NCI-H2227 treated with DMSO at 0.1 percent for 48 hours (cell line): ENCODE data around the gene HCAR3.
"Not testable (repeated sequence)": the region's sequence is repeated elsewhere in the genome, so short reads cannot be mapped to it uniquely, and the experiment has no call there.

ENCODE experiments used
- DNase-seq: peaks from one replicate; lab custom pipeline; 2025; lab: John Stamatoyannopoulos, UW

Gene HCAR3

DNA sequence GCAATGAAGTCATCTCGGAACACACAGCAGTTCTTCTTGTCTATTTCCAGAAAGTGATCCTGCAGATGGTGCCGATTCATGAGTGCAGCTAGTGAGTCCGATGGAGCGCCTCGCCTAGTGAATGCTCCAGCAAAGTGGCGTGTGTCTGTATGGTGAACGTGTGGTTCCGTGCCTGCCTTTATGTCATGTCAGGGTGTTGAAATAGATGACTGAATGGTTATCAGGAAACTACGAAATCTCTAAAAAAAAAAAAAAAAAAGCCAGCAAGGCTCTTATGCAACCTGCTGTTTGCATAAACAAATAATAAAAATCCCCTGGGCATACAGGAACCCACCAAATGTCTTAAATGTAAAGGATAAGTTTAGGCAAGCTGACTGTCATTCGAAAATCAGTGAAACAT, at the start of gene HCAR3:
HCAR3 (minus strand) TSS at position 154 of the 400 bp plus-strand sequence; CDS start at position 80, 74 bp downstream.
- DNase-seq: not testable (repeated sequence)

DNA sequence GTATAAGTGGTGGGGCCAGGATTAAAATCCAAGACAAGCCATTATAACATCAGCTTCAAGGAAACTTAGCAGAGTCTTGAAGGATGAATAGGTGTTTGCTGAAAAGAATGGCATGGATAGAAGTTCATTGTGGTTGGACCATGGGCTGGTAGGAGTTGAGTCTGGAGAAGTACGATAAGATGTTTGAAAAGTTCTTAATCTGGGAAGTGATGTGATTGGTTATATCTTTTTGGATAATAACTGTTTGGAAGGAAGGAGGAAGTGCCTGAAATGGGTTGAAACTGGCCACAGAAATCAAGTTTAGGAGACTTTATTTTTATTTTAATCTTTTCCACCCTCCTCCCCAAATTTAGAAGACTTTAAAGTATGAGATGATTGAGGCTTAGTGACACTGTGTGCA, 41.0 kb upstream of the HCAR3 start:
- no peak for DNase-seq

DNA sequence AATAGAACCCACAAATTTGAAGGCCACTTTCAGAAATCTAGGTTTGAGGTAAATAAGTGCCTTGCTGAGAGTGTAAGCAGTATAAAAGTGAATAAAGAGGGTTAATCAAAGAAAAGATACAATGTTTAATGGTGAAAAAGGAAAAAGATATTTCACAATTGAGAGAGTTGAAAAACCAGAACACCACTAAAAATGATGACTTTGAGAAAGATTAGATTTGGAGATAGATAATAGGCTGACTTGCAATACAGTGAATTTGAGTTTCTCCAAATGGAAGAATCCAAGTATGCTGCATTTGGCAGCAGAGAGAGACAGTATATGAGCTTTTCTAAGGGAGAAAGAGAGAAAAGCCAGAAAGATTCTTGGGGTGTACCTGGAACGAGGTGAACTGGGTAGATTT, 38.2 kb upstream of the HCAR3 start:
- no peak for DNase-seq

DNA sequence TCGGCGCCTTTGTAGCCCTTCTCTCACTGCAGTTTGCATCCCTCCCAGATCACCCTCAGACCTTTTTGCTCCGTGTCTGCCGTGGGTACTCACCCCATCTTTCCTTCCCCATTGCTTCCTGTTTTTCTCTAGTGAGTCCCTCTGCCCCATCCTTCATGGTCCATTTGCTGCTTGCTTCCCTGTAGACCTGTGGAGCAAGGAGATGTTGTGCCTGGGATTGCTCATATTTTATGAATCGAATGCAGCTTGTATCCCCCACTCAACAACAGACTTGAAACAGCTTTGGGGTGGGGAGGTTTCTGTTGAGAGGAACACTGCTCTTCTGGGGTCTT, 36.7 kb upstream of the HCAR3 start:
- no peak for DNase-seq

DNA sequence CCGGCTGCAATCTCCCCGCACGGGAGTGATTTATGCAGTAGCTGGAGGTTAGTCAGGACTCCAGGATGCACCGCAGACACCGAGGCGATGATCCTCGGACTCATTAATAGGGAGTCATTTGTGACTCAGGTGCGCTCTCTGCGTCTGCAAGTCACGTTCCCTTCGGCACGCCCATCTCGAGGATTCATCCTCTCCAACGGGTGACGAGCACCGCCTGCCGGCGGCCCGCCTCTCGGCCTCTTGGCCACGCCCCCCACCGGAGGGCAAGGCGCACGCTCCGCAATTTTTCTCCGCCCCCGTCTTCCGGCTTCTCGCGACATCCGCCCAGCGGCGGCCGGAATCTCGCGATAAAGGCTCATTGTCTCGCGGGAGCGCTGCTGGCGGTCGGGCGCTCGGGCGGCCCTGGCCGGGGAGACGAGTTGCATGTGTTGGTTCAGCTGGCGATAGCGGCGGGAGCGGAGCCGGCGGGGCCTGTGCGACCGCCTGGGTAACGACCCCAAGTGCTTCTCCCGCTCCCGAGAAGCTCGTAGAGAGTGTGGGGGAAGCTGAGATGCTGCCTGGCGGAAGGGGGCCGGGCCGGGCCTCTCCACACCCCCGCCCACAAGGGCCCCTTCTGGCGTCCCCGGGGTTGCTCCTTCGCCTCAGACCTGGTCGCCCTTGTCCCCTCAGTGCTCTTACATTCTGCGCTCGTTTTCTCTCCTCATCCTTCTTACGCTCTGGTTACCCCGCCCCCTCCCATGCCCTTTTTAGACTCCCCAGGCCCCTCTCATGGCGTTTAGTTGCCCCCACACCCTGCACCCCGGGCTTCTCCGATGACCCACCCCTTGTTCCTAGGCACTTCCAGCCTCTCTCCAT, 36.1 kb upstream of the HCAR3 start, which contains the start of gene DENR:
DENR (plus strand) TSS at position 361 of the 855 bp plus-strand sequence. CDS start 878 bp downstream, outside the sequence.
- peak; percentile 97 for DNase-seq

DNA sequence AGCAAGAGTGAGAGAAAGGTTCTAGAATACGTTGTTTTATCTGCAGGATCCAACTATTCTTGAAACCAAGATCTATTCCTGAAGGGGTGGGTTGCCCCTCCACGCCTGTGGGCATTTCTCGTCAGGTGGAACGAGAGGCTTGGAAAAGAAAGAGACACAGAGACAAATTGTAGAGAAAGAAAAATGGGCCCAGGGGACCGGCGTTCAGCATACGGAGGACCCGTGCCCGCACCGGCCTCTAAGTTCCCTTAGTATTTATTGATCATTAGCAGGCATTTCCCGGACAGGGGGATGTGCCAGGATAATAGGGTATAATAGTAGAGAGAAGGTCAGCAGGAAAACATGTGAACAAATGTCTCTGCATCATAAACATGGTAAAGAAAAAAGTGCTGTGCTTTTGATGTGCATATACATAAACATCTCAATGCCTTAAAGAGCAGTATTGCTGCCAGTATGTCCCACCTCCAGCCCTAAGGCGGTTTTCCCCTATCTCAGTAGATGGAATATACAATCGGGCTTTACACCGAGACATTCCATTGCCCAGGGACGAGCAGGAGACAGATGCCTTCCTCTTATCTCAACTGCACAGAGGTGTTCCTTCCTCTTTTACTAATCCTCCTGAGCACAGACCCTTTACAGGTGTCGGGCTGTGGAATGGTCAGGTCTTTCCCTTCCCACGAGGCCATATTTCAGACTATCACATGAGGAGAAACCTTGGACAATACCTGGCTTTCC, 34.3 kb upstream of the HCAR3 start:
- DNase-seq: not testable (repeated sequence)

DNA sequence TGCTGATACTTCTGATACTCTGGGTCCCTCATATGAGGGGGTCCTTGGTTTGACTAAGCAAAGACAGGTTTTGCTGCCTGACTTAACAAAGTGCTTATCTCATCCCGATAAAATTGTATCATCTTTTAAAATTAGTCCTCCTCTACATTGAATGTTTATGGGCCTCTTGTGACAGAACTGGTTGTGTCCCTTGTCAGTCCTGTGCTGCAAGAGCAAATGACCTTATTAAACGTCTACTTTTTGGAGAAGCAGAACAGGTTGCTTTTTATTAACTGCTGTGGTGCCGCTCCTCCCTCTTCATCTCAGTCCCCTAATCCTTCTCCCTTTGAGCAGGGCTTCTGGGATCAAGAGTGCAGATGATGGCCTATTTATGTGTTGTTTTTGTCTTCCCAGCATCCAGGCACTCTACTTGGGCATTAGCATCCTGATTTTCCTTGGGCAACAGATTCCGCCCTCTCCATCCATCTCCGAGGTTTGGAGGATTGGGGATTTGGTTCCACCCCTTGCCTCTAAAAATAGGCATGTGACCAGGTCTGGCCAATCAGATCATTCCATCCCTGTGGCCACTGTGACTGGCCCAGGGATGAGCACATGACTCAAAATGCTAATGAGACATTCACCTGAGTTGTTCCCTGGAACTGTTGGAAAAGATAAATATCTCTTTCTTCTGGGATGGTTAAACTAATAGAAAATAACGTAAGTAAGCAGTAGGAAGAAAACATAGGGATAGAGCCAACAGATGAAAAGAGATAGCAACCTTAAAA, 33.1 kb upstream of the HCAR3 start:
- DNase-seq: peak; percentile 87

DNA sequence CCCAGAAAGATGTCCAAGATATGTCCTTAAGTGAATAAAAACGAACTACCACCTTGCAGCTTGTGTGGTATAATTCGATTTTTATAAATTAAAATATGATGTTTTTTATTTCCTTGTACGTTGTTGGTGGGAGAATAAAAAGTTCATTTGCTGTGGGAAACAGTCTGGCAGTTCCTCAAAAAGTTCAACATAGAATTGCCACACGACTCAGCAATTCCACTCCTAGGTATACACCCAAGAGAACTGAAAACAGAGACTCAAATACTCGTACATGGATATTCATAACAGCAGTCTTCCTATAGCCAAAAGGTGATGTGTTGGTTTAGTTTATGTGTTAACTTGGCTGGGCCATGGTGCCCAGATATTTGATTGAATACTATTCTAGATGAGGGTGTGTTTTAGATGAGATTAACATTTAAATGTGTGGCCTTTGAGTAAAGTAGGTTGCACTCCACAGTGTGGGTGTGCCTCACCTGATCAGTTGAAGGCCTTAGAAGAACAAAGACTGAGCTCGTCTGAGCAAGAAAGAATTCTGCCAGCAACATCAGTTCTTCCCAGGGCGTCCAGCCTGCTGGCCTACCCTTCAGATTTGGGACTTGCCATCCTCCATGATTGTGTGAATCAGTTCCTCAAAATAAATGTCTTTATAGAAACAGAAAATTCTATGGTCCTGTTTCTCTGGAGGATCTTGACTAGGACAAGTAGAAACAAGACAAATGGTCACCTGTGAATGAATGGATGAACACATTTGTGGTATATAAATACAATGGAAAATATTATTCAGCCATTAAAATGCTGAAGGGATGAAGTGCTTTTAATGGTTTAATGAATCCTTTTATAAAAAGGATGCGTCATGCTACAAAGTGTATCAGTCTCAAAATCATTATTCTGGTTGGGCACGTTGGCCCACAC, 30.9 kb upstream of the HCAR3 start:
- no peak for DNase-seq

DNA sequence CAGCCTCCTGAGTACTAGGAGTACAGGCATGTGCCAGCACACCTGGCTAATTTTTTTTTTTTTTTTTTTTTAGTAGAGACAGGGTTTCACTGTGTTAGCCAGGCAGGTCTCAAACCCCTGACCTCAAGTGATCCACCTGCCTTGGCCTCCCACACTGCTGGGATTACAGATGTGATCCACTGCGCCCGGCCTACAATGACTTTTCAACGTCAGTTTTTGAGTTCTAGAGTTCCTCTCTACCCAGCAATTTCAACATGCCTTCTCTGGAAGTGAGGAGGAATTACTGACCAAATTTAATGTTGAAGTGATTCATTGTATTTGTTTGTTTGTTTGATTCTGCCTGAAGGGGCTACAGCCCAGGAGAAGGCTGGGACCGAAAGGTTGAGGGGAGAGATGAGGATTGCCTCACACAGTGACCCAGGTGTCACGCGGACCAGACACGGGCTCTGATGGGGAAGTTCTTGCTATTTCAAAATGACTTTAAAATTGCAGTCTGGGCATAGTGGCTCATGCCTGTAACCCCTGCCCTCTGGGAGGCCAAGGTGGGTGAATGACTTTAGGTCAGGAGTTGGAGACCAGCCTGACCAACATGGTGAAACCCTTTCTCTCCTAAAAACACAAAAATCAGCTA, 27.4 kb upstream of the HCAR3 start:
- no peak for DNase-seq

DNA sequence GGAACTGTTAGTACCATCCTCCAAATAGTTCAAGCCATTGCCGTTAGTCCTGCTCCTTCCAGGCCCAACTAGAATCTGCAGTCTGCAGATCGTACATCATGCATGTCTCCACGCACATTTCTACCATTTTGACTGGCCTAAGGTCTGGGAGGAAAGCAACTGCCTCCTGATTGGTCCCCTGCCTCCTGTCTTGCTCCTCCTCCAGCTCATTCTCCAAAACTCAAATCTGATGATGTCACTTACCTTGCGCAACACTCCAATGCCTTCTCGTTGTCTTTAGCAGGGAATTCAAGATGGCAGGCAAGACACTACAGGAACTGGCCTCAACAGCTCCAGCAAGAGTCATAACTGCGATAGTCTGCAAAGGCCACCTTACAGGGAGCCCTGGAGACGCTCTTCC, 23.7 kb upstream of the HCAR3 start:
- DNase-seq: no peak

DNA sequence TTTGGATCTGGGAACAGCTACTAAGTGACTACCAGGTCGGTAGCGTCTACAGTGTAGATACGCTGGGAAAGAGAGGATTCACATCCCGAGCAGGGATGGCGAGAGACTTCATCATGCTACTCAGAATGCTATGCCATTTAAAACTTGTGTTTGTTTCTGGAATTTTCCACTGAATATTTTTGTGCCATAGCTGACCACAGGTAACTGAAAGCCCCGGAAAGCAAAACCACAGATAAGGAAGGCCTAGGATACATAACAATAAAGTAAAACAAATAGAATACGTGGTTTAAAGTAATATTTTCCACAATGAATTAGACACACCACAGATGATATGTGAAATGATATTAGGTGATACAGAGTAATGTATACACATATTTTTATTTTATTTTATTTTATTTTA, 22.0 kb upstream of the HCAR3 start:
- DNase-seq: no peak

DNA sequence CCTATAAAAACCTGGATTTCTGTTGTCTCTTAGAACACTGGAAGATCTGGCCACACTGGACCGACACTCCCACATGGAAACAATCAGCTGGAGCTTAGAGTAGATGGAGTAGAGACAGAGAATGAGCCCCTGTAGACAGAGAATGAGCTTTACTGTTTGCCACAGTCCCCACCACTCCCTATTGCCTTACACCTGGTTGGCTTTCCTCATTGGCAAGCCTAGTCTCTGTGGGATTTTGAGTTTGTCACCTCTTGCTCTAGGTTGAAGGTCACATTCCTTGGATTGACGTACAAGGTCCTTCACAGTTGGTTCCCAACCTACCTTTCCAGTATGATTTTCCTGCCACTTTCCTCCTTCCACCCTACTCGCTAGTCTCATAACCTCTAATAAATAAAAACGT, 16.0 kb upstream of the HCAR3 start:
- DNase-seq: no peak

DNA sequence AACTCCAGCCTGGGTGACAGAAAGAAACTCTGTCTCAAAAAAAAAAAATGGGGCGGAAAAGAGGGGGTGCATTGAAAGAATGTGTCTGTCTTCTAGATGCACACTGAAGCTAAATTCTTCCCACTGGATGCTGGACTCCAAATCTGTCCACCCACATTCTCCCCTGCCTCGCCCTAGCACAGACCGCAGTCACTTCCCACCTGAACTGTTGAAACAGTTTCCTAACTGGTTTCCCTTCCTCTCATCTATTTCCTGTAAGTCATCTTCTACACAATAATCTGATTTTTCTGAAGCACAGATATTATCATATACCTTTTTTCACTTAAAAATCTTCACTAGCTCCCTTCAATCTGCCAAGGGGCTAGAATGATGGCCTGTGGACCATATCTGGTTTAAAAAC, 15.6 kb upstream of the HCAR3 start:
- no peak for DNase-seq

DNA sequence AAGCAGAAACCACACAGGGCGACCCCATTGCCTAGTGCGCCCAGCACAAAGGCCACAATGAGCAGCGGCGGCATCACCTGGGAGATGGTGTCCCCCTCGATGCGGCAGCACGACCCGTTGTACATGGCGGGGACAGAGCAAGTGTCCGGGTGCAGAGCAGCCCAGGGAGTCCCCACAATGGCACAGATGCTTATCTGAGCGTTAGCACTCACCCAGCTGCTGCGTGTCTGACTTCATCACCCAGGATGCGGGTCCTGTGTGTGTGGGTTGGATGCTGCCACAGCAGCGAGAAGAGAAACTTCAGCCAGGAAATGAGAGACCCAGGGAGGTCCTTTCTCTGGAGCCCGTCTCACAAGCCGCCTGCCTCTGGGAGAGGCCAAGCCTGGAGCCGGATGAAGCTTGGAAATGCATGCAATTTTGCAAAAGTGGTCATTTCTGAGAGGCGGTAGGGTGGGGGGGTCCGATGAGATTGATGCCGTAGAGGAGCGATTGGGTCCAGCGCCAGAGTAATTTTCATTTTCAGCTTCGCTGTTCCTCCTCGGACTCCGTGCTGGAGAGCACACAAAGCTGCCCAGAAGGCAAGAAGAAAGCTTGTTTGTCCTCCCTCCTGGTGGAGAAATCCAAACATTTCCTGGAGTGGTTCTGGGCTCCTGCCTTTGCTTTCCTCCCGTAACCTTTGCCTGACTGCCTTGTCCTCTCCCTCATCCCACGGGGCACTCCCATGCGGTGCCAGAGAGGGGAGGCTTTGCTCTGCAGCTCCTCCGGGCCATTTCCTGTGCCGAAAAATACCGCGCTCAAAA, 13.8 kb upstream of the HCAR3 start, which contains the start of gene HCAR1:
HCAR1 (minus strand) TSS at position 630 of the 800 bp plus-strand sequence; CDS start at position 125, 505 bp downstream.
- no peak for DNase-seq

DNA sequence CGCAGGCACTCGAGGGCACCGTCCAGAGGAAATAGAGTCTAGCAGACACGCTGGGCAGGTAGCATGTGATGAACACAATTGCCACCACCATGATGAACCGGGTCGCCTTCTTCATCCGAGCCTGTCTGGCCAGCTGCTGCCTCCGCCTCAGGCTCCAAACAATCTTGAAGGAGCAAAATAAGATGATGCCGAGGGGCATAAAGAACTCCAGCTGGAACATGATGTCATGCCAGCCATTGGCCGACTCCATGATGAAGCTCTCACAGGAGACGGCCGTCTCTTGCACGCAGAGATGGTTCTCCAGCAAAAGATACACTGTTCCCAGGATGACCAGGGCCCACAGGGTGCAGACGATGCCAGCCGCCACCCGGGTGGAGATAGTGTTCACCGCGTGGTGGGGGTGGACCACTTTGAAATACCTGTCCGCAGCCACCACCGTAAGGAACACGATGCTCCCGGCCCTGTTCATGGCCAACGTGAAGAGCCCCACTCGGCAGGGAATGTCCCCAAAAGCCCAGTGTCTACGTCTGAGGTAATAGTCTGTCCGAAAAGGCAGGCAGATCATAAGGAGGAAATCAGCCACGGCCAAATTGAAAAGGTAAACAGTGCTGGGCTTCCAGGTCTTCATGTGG, 13.1 kb upstream of the HCAR3 start:
- DNase-seq: no peak

DNA sequence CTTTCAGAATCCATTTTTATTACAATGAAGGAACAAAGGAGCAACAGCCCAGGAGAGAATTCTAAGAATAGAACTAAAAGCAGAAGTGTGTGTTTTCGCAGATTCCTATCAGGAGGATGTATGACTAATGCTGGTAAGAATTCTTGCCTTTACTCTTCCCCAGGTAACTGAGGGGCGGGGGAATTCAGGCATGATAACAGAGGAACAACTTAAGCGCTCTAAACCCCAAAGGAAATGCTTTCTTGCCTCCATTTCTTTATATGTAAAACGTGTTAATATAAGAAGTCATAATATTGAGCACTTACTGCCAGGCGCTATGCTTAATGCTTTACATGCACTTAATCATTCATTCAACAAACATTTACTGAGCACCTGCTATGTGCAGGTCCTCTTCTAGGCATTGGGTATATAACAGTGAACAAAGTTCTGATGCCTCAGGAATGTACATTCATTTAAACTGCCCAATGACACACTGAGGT, 9.5 kb upstream of the HCAR3 start:
- DNase-seq: no peak

DNA sequence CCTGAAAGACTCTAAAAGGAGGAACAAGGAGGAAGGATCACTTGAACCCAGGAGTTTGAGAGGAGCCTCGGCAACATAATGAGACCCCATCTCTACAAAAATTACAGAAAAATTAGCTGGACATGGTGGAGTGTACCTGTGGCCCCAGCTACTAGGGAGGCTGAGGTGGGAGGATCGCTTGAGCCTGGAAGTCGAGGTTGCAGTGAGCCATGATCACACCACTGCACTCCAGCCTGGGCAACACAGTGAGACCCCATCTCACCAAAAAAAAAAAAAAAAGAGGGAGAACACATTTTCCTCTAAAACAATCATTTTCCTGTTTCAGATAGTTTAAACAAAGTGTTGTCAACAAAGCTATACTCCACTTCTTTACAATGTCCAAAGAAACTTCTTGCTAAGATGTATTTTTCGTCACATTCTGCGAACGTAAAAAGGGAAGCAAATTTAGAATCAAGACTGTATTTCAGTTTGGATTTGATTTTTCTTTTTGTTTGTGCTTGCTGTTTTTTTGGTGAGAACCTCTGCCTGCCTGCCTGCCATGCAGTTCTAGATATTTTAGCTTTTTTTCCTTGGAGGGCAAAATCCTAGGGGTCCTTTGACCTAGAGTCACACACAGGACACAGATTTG, 9.0 kb upstream of the HCAR3 start:
- no peak for DNase-seq

DNA sequence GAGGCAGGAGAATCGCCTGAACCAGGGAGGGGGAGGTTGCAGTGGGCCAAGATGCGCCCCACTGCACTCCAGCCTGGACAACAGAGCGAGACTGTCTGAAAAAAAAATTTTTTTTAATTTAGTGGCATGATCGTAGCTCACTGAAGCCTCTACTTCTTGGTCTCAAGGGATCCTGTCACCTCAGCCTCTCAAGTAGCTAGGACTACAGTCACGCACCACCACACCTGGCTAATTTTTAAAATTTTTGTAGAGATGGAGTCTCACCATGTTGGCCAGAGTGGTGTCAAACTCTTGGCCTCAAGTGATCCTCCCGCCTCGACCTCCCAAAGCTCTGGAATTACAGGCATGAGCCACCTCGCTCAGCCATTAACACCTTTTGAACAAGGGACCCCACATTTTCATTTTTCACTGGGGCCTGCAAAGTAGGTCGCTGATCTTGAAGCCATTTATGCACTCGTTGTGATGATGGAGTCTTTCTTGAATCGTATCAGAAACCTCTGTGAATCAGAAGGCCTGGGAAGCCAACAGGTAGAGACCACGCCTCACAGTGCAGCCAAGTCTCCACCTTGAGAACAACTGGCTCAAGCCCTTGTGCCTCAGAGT, 8.1 kb upstream of the HCAR3 start:
- no peak for DNase-seq

DNA sequence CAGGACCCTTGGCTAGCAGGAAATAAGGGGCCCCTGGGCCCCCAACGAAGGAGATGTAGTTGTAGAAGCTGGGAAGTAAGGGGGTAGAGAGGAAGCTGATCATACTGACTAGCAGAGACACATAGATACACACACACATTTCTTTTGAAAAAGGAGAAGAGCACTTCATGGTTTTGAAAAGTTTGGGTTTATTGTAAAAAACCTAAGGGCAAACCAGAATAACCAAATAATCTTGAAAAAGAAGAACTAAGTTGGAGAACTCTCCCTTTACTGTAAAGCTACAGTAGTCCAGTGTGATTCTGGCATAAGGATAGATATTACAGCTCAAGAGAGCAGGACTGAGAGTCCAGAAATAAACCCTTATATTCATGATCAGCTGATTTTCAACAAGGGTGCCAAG, 5.8 kb upstream of the HCAR3 start:
- no peak for DNase-seq
